Measurements from ENCODE around the gene PRMT7.
A peak's percentile ranks its signal among the peaks of the same experiment; 100 is the strongest.

PRMT7 gene

GRCh38 chr16:68306633-68307032 is 4.2 kb upstream of the PRMT7 start:
- DNase-seq (ENCODE audit: low spot score), result no peak

- DNase-seq (ENCODE audit: low spot score), result peak; percentile 15
Observed at GRCh38 chr16:68309799-68310198, 1.0 kb upstream of the PRMT7 start.

- no peak for DNase-seq (ENCODE audit: low spot score)
Observed at GRCh38 chr16:68310437-68310773, 414 bp upstream of the PRMT7 start.

DNA sequence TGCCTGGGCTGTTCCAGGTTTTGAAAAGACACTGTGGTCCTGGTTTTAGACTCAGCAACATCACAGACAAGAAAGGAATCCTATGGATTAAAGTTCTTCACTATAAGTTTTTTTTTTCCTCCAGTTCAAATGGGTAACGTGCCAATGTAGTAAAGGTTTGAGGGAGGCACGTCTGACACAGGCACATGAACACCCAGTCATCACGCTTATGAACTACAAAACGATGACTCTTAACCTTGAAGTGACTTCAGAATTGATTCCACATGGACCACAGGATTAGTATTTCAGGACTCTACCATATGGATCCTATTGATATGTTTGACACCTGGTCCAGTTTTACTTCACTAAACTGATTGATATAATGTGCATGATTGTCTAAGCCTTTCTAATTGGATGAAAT is 2.3 kb downstream of the PRMT7 start:
- DNase-seq (ENCODE audit: low spot score), result no peak

DNA sequence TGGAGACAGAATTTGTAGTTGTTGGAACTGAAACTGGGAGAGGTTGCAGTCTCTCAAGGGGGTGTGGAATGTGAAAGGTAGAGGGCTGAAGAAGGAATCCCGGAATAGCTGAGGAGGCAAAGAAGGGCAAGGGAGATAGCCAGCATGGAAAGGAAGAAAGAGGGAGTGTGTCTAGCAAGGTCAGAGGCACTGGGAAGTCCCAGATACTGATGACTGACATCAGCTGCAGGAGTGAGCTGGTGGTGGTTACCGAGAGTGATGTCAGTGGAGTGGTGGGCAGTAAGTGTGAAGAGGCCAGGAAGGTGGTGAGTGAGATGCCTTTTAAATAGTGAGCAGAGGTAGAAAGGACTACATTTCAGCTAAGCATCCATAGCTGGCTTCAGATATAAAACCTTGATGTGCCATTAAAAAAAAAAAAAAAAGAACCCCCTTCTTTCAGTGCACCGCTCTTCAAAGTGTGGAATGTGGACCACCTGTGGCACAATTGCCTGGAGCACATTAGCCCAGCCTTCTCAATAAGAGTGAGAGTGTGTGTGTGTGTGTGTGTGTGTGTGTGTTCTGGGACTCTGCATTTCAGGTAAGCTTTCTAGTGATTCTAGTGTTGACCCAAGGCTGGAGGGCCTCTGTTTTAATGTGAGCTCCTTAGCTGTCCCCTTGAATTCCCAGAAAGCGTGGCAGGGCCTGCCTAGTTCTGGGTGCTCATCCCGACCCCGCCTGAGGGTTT is 8.5 kb downstream of the PRMT7 start:
- peak; percentile 2 for DNase-seq (ENCODE audit: low spot score)

- no peak for DNase-seq (ENCODE audit: low spot score)
Observed at GRCh38 chr16:68324336-68324735, 13.5 kb downstream of the PRMT7 start.

GRCh38 chr16:68324780-68325357 is 14.1 kb downstream of the PRMT7 start:
- no peak for DNase-seq (ENCODE audit: low spot score)

- DNase-seq (ENCODE audit: low spot score), result peak; percentile 84
Observed at GRCh38 chr16:68328151-68328859, 17.5 kb downstream of the PRMT7 start.

GRCh38 chr16:68328860-68329390 is 18.1 kb downstream of the PRMT7 start:
- no peak for DNase-seq (ENCODE audit: low spot score)

DNA sequence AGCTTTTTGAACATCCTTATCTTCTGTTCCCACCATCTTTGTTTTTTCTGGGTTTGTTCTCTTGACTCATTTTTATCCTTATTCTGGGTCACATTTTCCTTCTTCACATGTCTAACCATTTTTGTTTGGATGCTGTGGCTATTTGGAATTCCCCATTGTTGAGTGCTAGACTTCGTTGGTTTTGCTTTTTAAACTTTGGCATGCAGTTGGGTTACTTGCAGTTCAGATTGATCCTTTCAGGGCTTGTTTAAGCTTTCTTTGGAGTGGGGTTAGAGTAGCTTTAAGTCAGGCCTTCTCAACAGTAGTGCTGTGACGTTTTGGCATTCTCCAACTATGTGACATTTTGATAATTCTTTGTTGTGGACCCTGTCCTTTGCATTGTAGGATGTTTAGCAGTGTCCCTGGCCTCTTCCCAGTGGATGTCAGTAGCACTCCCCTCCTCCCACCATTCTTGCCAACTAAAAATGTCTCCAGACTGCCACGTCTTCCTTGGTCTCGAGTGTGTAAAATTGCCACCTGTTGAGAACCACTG is 21.1 kb downstream of the PRMT7 start:
- DNase-seq (ENCODE audit: low spot score), result no peak

GRCh38 chr16:68332411-68333121 is 21.7 kb downstream of the PRMT7 start:
- no peak for DNase-seq (ENCODE audit: low spot score)

GRCh38 chr16:68335175-68335574 is 24.4 kb downstream of the PRMT7 start:
- no peak for DNase-seq (ENCODE audit: low spot score)

DNA sequence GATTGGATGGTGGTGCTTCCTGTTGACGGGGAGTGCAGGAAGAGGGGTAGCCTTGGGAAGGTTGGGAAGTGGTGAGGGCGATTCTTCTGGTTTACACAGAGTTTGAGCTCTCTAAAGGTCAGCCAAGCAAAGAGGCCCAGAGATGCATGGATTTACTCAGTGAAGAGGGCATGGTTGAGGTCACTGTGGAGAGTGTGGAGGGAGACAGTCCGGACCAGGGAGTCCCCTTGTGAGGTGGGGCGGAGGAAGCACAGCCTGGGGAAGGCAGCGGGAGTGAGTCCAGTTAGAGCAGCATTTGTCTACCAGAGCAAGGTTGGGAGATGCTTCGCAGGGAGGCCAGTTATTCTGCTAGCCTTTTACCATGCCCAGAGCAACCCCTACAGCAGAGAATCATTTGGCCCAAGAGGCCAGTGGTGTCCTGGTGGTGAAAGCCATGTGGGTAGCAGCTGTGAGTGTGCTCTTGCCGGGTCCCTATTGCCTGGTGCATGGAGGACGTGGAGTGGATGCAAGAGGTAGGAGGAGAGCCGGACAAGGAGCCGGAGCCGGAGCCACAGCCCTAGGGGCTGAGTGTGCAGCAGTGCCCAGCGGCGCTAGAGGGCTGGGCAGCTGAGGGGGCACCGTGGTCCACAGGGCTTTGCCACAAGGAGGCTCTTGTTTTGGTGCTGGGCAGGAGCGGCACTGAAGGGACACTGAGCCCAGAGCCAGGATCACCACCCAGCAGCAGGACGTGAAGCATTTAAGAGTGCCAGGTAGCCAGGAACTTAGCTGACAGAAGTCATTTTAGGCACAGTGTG is 27.7 kb downstream of the PRMT7 start:
- no peak for DNase-seq (ENCODE audit: low spot score)

GRCh38 chr16:68339214-68339613 is 28.4 kb downstream of the PRMT7 start:
- DNase-seq (ENCODE audit: low spot score), result no peak

- DNase-seq (ENCODE audit: low spot score), result no peak
Observed at GRCh38 chr16:68342620-68343019, 31.8 kb downstream of the PRMT7 start.

- no peak for DNase-seq (ENCODE audit: low spot score)
Observed at GRCh38 chr16:68343137-68343536, 32.3 kb downstream of the PRMT7 start.

DNA sequence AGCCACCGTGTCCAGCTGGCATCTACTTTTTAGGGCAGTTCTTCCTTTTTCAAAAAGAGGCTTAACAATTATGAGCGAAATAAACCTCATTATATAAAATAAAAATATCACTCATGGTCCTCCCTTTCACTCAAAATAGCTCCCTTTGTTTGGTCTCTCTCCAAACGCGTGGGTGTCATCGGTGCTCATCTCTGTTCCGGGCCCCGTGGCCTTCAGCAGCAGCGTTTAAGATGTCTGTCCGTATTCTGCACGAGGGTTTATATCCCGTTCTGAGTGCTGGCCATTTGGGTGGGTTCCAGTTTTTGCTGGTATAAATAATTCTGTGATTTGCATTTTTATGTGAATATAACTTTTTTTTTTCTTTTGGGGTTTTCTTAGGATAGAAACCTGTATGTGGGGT is 33.4 kb downstream of the PRMT7 start:
- no peak for DNase-seq (ENCODE audit: low spot score)

GRCh38 chr16:68345351-68345810 is 34.6 kb downstream of the PRMT7 start:
- no peak for DNase-seq (ENCODE audit: low spot score)

DNA sequence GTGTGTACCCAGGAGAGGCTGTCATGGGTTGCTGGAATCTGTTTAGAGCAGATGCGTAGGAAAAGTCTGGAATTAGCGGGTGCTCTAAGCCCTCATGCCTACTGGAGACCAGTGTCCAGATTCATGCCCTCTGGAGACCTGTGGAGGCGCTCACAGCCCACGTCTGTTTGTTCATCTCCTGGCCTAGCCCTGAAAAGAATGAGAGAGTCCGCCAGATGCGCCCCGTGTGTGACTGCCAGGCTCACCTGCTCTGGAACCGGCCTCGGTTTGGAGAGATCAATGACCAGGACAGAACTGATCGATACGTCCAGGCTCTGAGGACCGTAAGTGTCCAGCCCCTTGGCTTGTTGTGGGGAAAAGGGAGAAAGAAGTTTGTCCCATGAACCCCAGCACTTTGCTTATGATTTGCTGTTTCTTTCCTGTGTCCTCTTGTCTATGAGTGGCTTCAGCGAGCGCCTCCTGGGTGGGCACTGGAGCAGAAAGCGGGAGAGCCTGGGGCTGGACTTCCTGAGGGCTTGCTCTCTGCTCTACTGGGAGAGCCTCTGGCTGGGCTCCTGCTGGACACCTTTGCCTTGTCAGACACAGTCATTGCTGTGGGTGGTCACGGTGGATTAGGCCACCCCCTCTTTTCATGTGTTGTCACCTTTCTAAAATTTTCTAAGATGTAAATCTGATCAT is 35.3 kb downstream of the PRMT7 start:
- DNase-seq (ENCODE audit: low spot score), result no peak

DNA sequence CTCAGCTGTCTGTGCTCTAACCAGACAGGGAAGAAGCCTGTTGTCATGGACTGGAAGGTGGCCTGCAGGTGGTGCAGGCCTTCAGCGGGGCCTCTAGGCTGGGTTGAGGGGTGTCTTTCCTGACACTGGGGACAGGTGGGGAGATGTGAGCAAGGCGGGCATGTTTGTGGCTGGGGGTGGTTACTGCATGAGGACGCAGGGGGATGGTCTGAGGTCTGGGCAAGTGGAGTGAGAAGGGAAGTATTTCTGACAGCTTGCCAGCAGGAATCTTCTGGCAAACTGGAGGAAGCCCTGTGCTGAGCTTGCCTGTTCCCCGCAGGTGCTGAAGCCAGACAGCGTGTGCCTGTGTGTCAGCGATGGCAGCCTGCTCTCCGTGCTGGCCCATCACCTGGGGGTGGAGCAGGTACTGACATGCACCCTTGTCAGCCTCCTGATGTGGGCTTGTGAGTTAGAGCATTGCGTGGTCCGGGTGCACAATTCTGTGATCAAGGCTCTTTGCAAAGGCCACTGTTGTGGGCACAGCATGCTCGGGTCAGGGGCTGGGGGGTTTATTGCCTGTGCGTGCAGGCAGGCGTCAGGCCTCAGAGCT is 36.2 kb downstream of the PRMT7 start:
- no peak for DNase-seq (ENCODE audit: low spot score)
